WTC11 (cell line): ENCODE data around the gene KCNK3. TPM values are rescaled to one million over a fixed set of nuclear protein-coding genes. Genes with fewer than 3 reads are reported as not detected.

ENCODE experiments used
- ATAC-seq: fragments of 200-7000 bp; cut with Tn5 transposase; 2 replicates; pipeline ENCODE4 v1.10.0; 2021; ENCODE audit warnings: mild to moderate bottlenecking, moderate library complexity
- CTCF ChIA-PET: fragments of 300-600 bp; sonication (Branson Sonifier 250); formaldehyde crosslinking; loops from one replicate; lab custom pipeline; 2021; ENCODE audit warnings: antibody characterized with exemption; lab: Charles Lee
- POLR2A ChIA-PET: fragments of 350-600 bp; sonication (Branson Sonifier 250); formaldehyde crosslinking; loops from one replicate; lab custom pipeline; 2021; ENCODE audit warnings: antibody characterized with exemption; lab: Charles Lee
- DNase-seq: peaks from one replicate; pipeline ENCODE4 v3.0.0; 2021; ENCODE audit warnings: low spot score
- H3K27ac Mint-ChIP-seq: 2 replicates; pipeline ENCODE4 v1.8.0; 2021; ENCODE audit warnings: mixed read lengths
- H3K27me3 Mint-ChIP-seq: 2 replicates; pipeline ENCODE4 v1.8.0; 2021; ENCODE audit warnings: low read depth, mild to moderate bottlenecking, moderate library complexity, mixed read lengths
- H3K36me3 Mint-ChIP-seq: 2 replicates; pipeline ENCODE4 v1.8.0; 2021; ENCODE audit warnings: mixed read lengths
- H3K4me1 Mint-ChIP-seq: 2 replicates; pipeline ENCODE4 v1.8.0; 2022; ENCODE audit warnings: mixed read lengths
- H3K4me3 Mint-ChIP-seq: 2 replicates; pipeline ENCODE4 v1.8.0; 2021; ENCODE audit warnings: mild to moderate bottlenecking, moderate library complexity, mixed read lengths
- H3K9me3 Mint-ChIP-seq: 2 replicates; pipeline ENCODE4 v1.8.0; 2021; ENCODE audit warnings: mixed read lengths
- CREB1 ChIP-seq: sonication (generic); formaldehyde crosslinking; IDR thresholded peaks from 2 replicates; pipeline ENCODE4 v1.8.0; 2023; ENCODE audit warnings: mild to moderate bottlenecking, missing genetic modification reagents
- GRHL2 ChIP-seq: fragments of 250-450 bp; sonication (Bioruptor Pico); IDR thresholded peaks from 2 replicates; pipeline ENCODE4 v1.8.0; 2022; ENCODE audit warnings: mild to moderate bottlenecking, moderate library complexity; ENCODE audit not compliant: insufficient replicate concordance, severe bottlenecking
- KAT7 ChIP-seq: sonication (generic); formaldehyde crosslinking; IDR thresholded peaks from 2 replicates; pipeline ENCODE4 v1.8.1; 2023; ENCODE audit warnings: missing genetic modification reagents, mild to moderate bottlenecking, borderline replicate concordance
- MYBL2 ChIP-seq: sonication (generic); formaldehyde crosslinking; IDR thresholded peaks from 2 replicates; pipeline ENCODE4 v1.8.1; 2023; ENCODE audit warnings: mild to moderate bottlenecking, moderate library complexity, missing genetic modification reagents
- SOX15 ChIP-seq: fragments of 250-450 bp; sonication (Bioruptor Pico); IDR thresholded peaks from 2 replicates; pipeline ENCODE4 v1.9.0; 2021; ENCODE audit warnings: mild to moderate bottlenecking
- TEAD1 ChIP-seq: sonication (generic); formaldehyde crosslinking; IDR thresholded peaks from 2 replicates; pipeline ENCODE4 v1.8.0; 2022; ENCODE audit warnings: mild to moderate bottlenecking, missing genetic modification reagents
- ZNF219 ChIP-seq: sonication (generic); formaldehyde crosslinking; IDR thresholded peaks from 2 replicates; pipeline ENCODE4 v1.8.0; 2023; ENCODE audit warnings: missing genetic modification reagents, mild to moderate bottlenecking, borderline replicate concordance
- ZNF416 ChIP-seq: fragments of 250-450 bp; sonication (Bioruptor Pico); IDR thresholded peaks from 2 replicates; pipeline ENCODE4 v1.9.0; 2021; ENCODE audit warnings: mild to moderate bottlenecking, inconsistent platforms
- total RNA-seq: library from RNA; stranded (reverse); gene quantifications from 3 replicates; pipeline ENCODE4 v1.2.3, GENCODE V29; 2021
- TF ChIP-seq, protein P1 (sequence below): sonication (generic); formaldehyde crosslinking; IDR thresholded peaks from 2 replicates; pipeline ENCODE4 v1.8.0; 2022; ENCODE audit warnings: mild to moderate bottlenecking, missing genetic modification reagents
- TF ChIP-seq, protein P2 (sequence below): fragments of 200-600 bp; IDR thresholded peaks from 2 replicates; pipeline ENCODE4 v1.8.0; 2022; ENCODE audit warnings: antibody characterized with exemption
- TF ChIP-seq, protein P3 (sequence below): sonication (generic); formaldehyde crosslinking; IDR thresholded peaks from 2 replicates; pipeline ENCODE4 v1.8.1; 2022; ENCODE audit warnings: missing genetic modification reagents, borderline replicate concordance
- TF ChIP-seq, protein P4 (sequence below): fragments of 250-450 bp; sonication (Bioruptor Pico); IDR thresholded peaks from 2 replicates; pipeline ENCODE4 v1.8.0; 2021; ENCODE audit warnings: mild to moderate bottlenecking
- TF ChIP-seq, protein P5 (sequence below): sonication (generic); formaldehyde crosslinking; IDR thresholded peaks from 2 replicates; pipeline ENCODE4 v1.8.1; 2023; ENCODE audit warnings: mild to moderate bottlenecking, missing genetic modification reagents
- TF ChIP-seq, protein P6 (sequence below): fragments of 250-450 bp; sonication (Bioruptor Pico); IDR thresholded peaks from 2 replicates; pipeline ENCODE4 v1.9.0; 2021; ENCODE audit warnings: mild to moderate bottlenecking
- TF ChIP-seq, protein P7 (sequence below): sonication (generic); formaldehyde crosslinking; conservative IDR thresholded peaks from 2 replicates; pipeline ENCODE4 v1.8.1; 2022; ENCODE audit warnings: mild to moderate bottlenecking, missing genetic modification reagents
- TF ChIP-seq, protein P8 (sequence below): sonication (generic); formaldehyde crosslinking; IDR thresholded peaks from 2 replicates; pipeline ENCODE4 v1.8.1; 2022; ENCODE audit warnings: low read depth, mild to moderate bottlenecking, moderate library complexity, missing genetic modification reagents, borderline replicate concordance

The KCNK3 gene
- total RNA-seq, 1 experiment from 2014 or later = 0.22 TPM

DNA sequence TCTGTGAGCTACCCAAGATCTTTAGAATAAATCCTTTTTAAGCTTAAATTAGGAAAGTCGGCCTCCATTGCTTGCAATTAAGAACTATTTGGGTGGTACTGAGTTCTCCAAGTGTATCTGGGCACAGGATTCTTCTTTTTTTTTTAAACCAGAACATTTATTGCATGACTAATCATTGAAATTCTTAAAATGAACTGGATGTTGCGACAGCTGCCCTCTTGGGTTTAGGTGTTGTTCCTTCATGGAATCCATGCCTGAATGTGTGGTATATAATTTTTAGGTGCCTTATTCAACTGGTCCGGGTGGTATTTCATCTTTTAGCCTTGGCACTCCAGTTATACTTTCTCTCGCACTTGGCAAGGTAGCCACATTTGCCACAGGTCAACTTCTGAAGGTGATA is 14.5 kb upstream of the KCNK3 start:
- Mint-ChIP-seq H3K27me3 (no peaks in the 10 kb centered on the region; the same call in none of the 2 replicates), H3K4me3 (no peak overlapping the region)
- CTCF ChIA-PET = no interaction called here
- TF ChIP-seq, protein P1, sequence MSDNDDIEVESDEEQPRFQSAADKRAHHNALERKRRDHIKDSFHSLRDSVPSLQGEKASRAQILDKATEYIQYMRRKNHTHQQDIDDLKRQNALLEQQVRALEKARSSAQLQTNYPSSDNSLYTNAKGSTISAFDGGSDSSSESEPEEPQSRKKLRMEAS (CRISPR knock-in tag) = no peak
- TF ChIP-seq TEAD1 (CRISPR knock-in tag) = no peak
- TF ChIP-seq, protein P2, sequence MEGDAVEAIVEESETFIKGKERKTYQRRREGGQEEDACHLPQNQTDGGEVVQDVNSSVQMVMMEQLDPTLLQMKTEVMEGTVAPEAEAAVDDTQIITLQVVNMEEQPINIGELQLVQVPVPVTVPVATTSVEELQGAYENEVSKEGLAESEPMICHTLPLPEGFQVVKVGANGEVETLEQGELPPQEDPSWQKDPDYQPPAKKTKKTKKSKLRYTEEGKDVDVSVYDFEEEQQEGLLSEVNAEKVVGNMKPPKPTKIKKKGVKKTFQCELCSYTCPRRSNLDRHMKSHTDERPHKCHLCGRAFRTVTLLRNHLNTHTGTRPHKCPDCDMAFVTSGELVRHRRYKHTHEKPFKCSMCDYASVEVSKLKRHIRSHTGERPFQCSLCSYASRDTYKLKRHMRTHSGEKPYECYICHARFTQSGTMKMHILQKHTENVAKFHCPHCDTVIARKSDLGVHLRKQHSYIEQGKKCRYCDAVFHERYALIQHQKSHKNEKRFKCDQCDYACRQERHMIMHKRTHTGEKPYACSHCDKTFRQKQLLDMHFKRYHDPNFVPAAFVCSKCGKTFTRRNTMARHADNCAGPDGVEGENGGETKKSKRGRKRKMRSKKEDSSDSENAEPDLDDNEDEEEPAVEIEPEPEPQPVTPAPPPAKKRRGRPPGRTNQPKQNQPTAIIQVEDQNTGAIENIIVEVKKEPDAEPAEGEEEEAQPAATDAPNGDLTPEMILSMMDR = no peak
- TF ChIP-seq, protein P3, sequence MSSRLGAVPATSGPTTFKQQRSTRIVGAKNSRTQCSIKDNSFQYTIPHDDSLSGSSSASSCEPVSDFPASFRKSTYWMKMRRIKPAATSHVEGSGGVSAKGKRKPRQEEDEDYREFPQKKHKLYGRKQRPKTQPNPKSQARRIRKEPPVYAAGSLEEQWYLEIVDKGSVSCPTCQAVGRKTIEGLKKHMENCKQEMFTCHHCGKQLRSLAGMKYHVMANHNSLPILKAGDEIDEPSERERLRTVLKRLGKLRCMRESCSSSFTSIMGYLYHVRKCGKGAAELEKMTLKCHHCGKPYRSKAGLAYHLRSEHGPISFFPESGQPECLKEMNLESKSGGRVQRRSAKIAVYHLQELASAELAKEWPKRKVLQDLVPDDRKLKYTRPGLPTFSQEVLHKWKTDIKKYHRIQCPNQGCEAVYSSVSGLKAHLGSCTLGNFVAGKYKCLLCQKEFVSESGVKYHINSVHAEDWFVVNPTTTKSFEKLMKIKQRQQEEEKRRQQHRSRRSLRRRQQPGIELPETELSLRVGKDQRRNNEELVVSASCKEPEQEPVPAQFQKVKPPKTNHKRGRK (CRISPR knock-in tag) = no peak
- TF ChIP-seq GRHL2 (CRISPR knock-in tag) = no peak
- no peak for TF ChIP-seq ZNF416 (CRISPR knock-in tag)
- TF ChIP-seq, protein P4, sequence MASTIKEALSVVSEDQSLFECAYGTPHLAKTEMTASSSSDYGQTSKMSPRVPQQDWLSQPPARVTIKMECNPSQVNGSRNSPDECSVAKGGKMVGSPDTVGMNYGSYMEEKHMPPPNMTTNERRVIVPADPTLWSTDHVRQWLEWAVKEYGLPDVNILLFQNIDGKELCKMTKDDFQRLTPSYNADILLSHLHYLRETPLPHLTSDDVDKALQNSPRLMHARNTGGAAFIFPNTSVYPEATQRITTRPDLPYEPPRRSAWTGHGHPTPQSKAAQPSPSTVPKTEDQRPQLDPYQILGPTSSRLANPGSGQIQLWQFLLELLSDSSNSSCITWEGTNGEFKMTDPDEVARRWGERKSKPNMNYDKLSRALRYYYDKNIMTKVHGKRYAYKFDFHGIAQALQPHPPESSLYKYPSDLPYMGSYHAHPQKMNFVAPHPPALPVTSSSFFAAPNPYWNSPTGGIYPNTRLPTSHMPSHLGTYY (CRISPR knock-in tag) = no peak
- no peak for TF ChIP-seq CREB1
- TF ChIP-seq, protein P5, sequence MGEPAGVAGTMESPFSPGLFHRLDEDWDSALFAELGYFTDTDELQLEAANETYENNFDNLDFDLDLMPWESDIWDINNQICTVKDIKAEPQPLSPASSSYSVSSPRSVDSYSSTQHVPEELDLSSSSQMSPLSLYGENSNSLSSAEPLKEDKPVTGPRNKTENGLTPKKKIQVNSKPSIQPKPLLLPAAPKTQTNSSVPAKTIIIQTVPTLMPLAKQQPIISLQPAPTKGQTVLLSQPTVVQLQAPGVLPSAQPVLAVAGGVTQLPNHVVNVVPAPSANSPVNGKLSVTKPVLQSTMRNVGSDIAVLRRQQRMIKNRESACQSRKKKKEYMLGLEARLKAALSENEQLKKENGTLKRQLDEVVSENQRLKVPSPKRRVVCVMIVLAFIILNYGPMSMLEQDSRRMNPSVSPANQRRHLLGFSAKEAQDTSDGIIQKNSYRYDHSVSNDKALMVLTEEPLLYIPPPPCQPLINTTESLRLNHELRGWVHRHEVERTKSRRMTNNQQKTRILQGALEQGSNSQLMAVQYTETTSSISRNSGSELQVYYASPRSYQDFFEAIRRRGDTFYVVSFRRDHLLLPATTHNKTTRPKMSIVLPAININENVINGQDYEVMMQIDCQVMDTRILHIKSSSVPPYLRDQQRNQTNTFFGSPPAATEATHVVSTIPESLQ (CRISPR knock-in tag) = no peak
- TF ChIP-seq, protein P6, sequence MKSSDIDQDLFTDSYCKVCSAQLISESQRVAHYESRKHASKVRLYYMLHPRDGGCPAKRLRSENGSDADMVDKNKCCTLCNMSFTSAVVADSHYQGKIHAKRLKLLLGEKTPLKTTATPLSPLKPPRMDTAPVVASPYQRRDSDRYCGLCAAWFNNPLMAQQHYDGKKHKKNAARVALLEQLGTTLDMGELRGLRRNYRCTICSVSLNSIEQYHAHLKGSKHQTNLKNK (CRISPR knock-in tag) = no peak
- TF ChIP-seq, all 79 proteins: peak for 0
- no peak overlapping the region for H3K27ac Mint-ChIP-seq
- peaks cover 14% of the 10 kb centered on the region for H3K9me3 Mint-ChIP-seq
- no peak for ATAC-seq
- H3K4me1 Mint-ChIP-seq = no peaks in the 10 kb centered on the region
- no peak for DNase-seq
- POLR2A ChIA-PET = no interaction called here
- no peaks in the 10 kb centered on the region for H3K36me3 Mint-ChIP-seq

DNA sequence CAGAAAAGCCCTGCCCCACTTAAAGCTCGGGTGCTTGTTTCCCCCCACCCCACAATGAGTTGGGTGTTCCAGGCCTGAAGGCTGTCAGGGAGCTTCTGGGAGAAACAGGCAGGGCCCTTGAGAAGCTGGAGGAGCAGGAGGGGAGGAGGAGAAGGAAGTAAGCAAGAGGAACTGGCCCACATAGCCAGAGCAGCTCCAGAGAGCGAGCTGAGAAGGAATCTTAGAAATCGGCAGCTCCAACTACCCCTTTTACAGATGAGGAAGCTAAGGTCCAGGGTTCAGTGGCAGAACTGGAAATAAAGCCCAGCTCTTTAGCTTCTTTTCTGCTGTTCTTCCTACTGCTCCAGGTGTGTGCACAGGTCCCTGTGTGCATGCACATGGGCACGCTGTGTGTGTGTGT is 12.7 kb upstream of the KCNK3 start:
- no peaks in the 10 kb centered on the region for H3K4me1 Mint-ChIP-seq
- TF ChIP-seq, protein P7, sequence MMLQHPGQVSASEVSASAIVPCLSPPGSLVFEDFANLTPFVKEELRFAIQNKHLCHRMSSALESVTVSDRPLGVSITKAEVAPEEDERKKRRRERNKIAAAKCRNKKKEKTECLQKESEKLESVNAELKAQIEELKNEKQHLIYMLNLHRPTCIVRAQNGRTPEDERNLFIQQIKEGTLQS (CRISPR knock-in tag) = no peak
- no peak for TF ChIP-seq SOX15 (CRISPR knock-in tag)
- no peak for TF ChIP-seq ZNF219 (CRISPR knock-in tag)
- no peak for TF ChIP-seq KAT7
- TF ChIP-seq, protein P8, sequence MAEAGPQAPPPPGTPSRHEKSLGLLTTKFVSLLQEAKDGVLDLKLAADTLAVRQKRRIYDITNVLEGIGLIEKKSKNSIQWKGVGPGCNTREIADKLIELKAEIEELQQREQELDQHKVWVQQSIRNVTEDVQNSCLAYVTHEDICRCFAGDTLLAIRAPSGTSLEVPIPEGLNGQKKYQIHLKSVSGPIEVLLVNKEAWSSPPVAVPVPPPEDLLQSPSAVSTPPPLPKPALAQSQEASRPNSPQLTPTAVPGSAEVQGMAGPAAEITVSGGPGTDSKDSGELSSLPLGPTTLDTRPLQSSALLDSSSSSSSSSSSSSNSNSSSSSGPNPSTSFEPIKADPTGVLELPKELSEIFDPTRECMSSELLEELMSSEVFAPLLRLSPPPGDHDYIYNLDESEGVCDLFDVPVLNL = no peak
- no peak for TF ChIP-seq MYBL2 (CRISPR knock-in tag)
- TF ChIP-seq, all 79 proteins: peak for 0
- no peaks in the 10 kb centered on the region; the same call in none of the 2 replicates for H3K27me3 Mint-ChIP-seq
- no peaks in the 10 kb centered on the region for H3K36me3 Mint-ChIP-seq
- H3K9me3 Mint-ChIP-seq = peaks cover 14% of the 10 kb centered on the region
- ATAC-seq (no peak), DNase-seq (no peak)
- ChIA-PET CTCF (interaction anchor here (1.1 to 1.3 kb wide), 3 partner anchors 66 to 102 kb away, joined by 3 to 4 read pairs (median 4); no protein-coding TSS in a partner anchor), POLR2A (no interaction called here)
- no peak overlapping the region for H3K27ac Mint-ChIP-seq
- H3K4me3 Mint-ChIP-seq = no peak overlapping the region
